Vagina (tissue), 2 donors: ENCODE measurements around the gene EIF2B2.

Source experiments
- POLR2A ChIP-seq, 2 donors: fragments of 450-650 bp; IDR thresholded peaks; one replicate each; pipeline ENCODE4 v1.6.1; 2017; ENCODE audit warnings: antibody characterized with exemption in 2 of 2, mild to moderate bottlenecking in 2 of 2, moderate library complexity in 2 of 2
- TF ChIP-seq, protein P1 (sequence below), 3 experiments: fragments of 450-650 bp in 2 of 3; fragments of 200-600 bp in 1 of 3; sonication (generic) in 1 of 3; IDR thresholded peaks; one replicate each; pipeline ENCODE4 v1.5.1; 2017 to 2019; ENCODE audit warnings: antibody characterized with exemption in 3 of 3, mild to moderate bottlenecking in 2 of 3, moderate library complexity in 2 of 3

DNA sequence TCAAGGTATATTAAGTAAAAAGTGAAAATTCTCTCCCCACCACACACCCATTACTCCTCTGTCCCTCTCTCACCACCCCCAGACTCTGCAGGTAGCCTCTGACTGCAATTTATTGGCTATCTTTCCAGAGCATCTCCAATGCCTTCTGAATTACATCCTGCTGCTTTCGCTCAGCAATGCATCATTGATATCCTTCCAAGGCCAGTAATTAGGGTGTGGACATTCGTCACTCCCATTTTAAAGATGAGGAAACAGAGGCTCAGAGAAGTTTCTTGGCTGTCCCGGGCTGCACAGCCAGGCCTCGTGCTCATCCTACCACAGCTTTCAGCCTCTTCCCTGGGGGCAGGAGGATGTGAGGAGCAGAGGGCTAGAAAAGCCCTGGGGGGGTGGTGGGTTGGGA is 23.7 kb upstream of the EIF2B2 start:
- no peak for TF ChIP-seq POLR2A (IDR thresholded peaks at IDR 0.05)
- TF ChIP-seq, protein P1, sequence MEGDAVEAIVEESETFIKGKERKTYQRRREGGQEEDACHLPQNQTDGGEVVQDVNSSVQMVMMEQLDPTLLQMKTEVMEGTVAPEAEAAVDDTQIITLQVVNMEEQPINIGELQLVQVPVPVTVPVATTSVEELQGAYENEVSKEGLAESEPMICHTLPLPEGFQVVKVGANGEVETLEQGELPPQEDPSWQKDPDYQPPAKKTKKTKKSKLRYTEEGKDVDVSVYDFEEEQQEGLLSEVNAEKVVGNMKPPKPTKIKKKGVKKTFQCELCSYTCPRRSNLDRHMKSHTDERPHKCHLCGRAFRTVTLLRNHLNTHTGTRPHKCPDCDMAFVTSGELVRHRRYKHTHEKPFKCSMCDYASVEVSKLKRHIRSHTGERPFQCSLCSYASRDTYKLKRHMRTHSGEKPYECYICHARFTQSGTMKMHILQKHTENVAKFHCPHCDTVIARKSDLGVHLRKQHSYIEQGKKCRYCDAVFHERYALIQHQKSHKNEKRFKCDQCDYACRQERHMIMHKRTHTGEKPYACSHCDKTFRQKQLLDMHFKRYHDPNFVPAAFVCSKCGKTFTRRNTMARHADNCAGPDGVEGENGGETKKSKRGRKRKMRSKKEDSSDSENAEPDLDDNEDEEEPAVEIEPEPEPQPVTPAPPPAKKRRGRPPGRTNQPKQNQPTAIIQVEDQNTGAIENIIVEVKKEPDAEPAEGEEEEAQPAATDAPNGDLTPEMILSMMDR (IDR thresholded peaks at IDR 0.05) = no peak
